ENCODE data around the gene ANXA10. TPM values are rescaled to one million over a fixed set of nuclear protein-coding genes. Genes with fewer than 3 reads are reported as not detected.

Gene ANXA10
- total RNA-seq, 1 experiment from 2014 or later = not detected

- Mint-ChIP-seq H3K4me1 (no peaks in the 10 kb centered on the region), H3K27me3 (ENCODE audit: low read depth) (no peaks in the 10 kb centered on the region; the same call in 1 of the 2 replicates), H3K27ac (no peak overlapping the region), H3K9me3 (peaks cover 32% of the 10 kb centered on the region), H3K4me3 (no peak overlapping the region), H3K36me3 (peaks cover 33% of the 10 kb centered on the region)
- CTCF ChIA-PET = no interaction called here
- ATAC-seq = no peak
- POLR2A ChIA-PET = no interaction called here
- TF ChIP-seq E2F5 (CRISPR knock-in tag; IDR thresholded peaks at IDR 0.05) (no peak), GTF2I (CRISPR knock-in tag; conservative IDR thresholded peaks at IDR 0.05) (0 out of 2 replicates have a peak, but pooled peaks have one; percentile 25)
- no peak for DNase-seq (ENCODE audit: low spot score)
Measured at GRCh38 chr4:168050002-168050401, 42.3 kb upstream of the ANXA10 start.

- TF ChIP-seq ATF1 (CRISPR knock-in tag; IDR thresholded peaks at IDR 0.05) (no peak), AR (CRISPR knock-in tag; IDR thresholded peaks at IDR 0.05) (no peak), TEAD1 (CRISPR knock-in tag; IDR thresholded peaks at IDR 0.05) (no peak), PREB (CRISPR knock-in tag; IDR thresholded peaks at IDR 0.05; ENCODE audit: borderline replicate concordance) (no peak), E2F5 (CRISPR knock-in tag; IDR thresholded peaks at IDR 0.05) (no peak), ZMAT4 (CRISPR knock-in tag; IDR thresholded peaks at IDR 0.05) (no peak), PRDM15 (CRISPR knock-in tag; IDR thresholded peaks at IDR 0.05) (no peak), IRF2 (CRISPR knock-in tag; IDR thresholded peaks at IDR 0.05; ENCODE audit: borderline replicate concordance, low read depth) (no peak), CREB1 (CRISPR knock-in tag; IDR thresholded peaks at IDR 0.05) (no peak), CBFB (CRISPR knock-in tag; IDR thresholded peaks at IDR 0.05; ENCODE audit: low read depth) (no peak), IRF1 (CRISPR knock-in tag; IDR thresholded peaks at IDR 0.05) (no peak), ZNF121 (CRISPR knock-in tag; IDR thresholded peaks at IDR 0.05) (no peak), SOX15 (CRISPR knock-in tag; IDR thresholded peaks at IDR 0.05) (no peak), GRHL2 (CRISPR knock-in tag; IDR thresholded peaks at IDR 0.05; ENCODE audit: insufficient replicate concordance, severe bottlenecking) (no peak), ZBTB43 (CRISPR knock-in tag; IDR thresholded peaks at IDR 0.05) (no peak), ETV6 (CRISPR knock-in tag; IDR thresholded peaks at IDR 0.05) (no peak), ELF4 (CRISPR knock-in tag; IDR thresholded peaks at IDR 0.05; ENCODE audit: low read depth) (no peak)
- Mint-ChIP-seq H3K36me3 (peaks cover 33% of the 10 kb centered on the region), H3K4me3 (no peak overlapping the region), H3K9me3 (peaks cover 30% of the 10 kb centered on the region), H3K27ac (no peak overlapping the region), H3K27me3 (ENCODE audit: low read depth) (no peaks in the 10 kb centered on the region; the same call in 1 of the 2 replicates), H3K4me1 (no peaks in the 10 kb centered on the region)
- DNase-seq (ENCODE audit: low spot score) (no peak), ATAC-seq (no peak)
- ChIA-PET POLR2A (no interaction called here), CTCF (no interaction called here)
Measured at GRCh38 chr4:168051526-168051925, 40.8 kb upstream of the ANXA10 start.

All from WTC11 (cell line).